HFFc6 (cell line): Measurements from ENCODE around the gene ZNF526. TPM values are rescaled to one million over a fixed set of nuclear protein-coding genes. Genes with fewer than 3 reads are reported as not detected.
A peak's percentile ranks its signal among the peaks of the same experiment; 100 is the strongest.

ENCODE experiments used
- DNase-seq: peaks from one replicate; pipeline ENCODE4 v3.0.0-alpha.2; 2018
- H3K27ac Mint-ChIP-seq: 2 replicates; pipeline ENCODE4 v1.8.0; 2020; ENCODE audit warnings: mild to moderate bottlenecking, mixed read lengths
- H3K27me3 Mint-ChIP-seq: 2 replicates; pipeline ENCODE4 v1.8.0; 2021; ENCODE audit warnings: mild to moderate bottlenecking, moderate library complexity, mixed read lengths; ENCODE audit not compliant: insufficient read depth
- H3K36me3 Mint-ChIP-seq: 2 replicates; pipeline ENCODE4 v1.8.0; 2021; ENCODE audit warnings: low read depth, mixed read lengths
- H3K4me1 Mint-ChIP-seq: 2 replicates; pipeline ENCODE4 v1.8.0; 2020; ENCODE audit warnings: low read depth, mixed read lengths
- H3K4me3 Mint-ChIP-seq: 2 replicates; pipeline ENCODE4 v1.8.0; 2020; ENCODE audit warnings: mild to moderate bottlenecking, moderate library complexity, mixed read lengths
- H3K9me3 Mint-ChIP-seq: 2 replicates; pipeline ENCODE4 v1.8.0; 2020; ENCODE audit warnings: mild to moderate bottlenecking, mixed read lengths
- total RNA-seq, 6 experiments: library from RNA; stranded (reverse); fragmentation: NEBNext Ultra II Directional; extraction: Animal tissue kit (Norgen Biotek cat#: 25700); gene quantifications; 2 replicates in 1 of 6; 3 replicates in 5 of 6; pipeline ENCODE4 v1.2.3, GENCODE V29; 2021
- TF ChIP-seq, protein P1 (sequence below): fragments of 200-600 bp; sonication (generic); IDR thresholded peaks from 2 replicates; pipeline ENCODE4 v1.5.0; 2021; ENCODE audit warnings: antibody characterized with exemption, mild to moderate bottlenecking

Gene ZNF526
- total RNA-seq, 6 experiments from 2014 or later: 14.0 to 18.2 (median 16.1) TPM

DNA sequence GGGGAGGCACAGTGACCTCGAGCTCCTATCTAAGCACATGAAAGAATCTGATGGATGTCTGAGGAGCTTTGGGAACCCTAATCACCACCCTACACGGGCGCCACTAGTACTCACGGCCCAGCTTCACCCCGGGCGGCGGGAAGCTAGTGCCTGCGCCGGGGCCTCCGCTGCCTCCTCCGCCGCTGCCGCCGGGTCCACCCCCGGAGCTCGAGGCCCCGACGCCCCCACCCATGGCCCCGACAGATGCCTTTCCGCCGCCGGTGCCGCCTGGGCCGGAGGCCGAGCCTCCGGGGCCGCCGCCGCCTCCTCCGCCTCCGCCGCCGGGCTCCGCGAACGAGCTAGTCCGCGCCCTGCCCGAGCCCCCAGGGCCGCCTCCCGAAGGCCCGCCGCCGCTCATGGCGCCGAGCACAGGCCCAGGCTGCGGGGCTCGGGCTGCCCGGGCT, 22.0 kb downstream of the ZNF526 start:
- peak overlapping the region; percentile 95 for H3K4me3 Mint-ChIP-seq
- TF ChIP-seq, protein P1, sequence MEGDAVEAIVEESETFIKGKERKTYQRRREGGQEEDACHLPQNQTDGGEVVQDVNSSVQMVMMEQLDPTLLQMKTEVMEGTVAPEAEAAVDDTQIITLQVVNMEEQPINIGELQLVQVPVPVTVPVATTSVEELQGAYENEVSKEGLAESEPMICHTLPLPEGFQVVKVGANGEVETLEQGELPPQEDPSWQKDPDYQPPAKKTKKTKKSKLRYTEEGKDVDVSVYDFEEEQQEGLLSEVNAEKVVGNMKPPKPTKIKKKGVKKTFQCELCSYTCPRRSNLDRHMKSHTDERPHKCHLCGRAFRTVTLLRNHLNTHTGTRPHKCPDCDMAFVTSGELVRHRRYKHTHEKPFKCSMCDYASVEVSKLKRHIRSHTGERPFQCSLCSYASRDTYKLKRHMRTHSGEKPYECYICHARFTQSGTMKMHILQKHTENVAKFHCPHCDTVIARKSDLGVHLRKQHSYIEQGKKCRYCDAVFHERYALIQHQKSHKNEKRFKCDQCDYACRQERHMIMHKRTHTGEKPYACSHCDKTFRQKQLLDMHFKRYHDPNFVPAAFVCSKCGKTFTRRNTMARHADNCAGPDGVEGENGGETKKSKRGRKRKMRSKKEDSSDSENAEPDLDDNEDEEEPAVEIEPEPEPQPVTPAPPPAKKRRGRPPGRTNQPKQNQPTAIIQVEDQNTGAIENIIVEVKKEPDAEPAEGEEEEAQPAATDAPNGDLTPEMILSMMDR: no peak
- H3K4me1 Mint-ChIP-seq: peaks cover 59% of the 10 kb centered on the region
- H3K9me3 Mint-ChIP-seq: no peaks in the 10 kb centered on the region
- H3K27ac Mint-ChIP-seq: peak overlapping the region; percentile 83
- H3K36me3 Mint-ChIP-seq: peaks cover 20% of the 10 kb centered on the region
- no peak for DNase-seq
- peaks cover 16% of the 10 kb centered on the region for H3K27me3 Mint-ChIP-seq

DNA sequence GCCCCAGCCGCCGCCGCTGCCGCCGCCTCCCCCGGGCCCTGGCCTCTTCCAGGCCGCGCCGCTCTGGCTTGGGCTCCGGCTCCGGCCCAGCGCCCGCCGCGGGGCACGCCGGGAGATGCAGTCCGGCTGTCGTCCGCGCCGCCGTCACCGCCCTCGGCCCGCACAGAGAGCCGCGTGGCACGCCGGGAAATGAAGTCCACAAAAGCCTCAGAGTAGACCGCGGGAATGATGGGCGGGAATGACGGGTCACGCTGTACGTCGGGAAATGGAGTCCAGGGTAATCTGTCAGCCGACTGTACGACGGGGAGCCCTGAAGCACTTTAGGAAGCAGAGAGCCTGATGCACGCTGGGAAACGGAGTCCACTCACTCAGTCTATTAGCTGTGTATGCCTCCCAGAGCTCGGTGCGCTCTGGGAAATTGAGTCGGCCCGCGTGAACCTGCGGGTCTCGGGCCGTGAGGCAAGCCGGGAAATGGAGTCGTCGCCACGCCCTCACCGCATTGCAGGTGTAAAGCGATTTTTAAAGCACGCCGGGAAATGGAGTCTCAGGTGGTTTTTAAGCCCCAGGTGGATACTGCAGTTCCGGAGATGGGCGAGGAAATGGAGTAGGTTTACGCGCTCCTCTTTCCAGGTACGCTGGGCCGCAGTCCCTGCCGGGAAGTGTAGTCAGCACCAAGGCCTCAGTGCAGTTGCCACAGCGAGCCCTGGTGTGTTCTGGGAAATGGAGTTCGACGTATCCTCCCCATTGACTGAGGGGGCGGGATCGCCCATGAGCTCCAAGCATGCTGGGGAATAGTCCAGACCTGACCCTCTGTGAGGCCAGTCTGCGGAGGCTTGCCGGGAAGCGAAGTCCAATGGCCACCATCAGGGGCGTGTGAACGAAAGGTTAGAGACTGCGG, 22.6 kb downstream of the ZNF526 start, which contains the start of gene GSK3A:
GSK3A (minus strand) TSS at position 91 of the 898 bp plus-strand sequence. CDS start 137 bp downstream, outside the sequence.
- Mint-ChIP-seq H3K36me3 (peaks cover 20% of the 10 kb centered on the region), H3K27ac (peak within 1 kb of the TSS; percentile 90), H3K4me3 (peak within 1 kb of the TSS; percentile 96), H3K9me3 (no peaks in the 10 kb centered on the region), H3K4me1 (peaks cover 61% of the 10 kb centered on the region), H3K27me3 (peaks cover 16% of the 10 kb centered on the region)
- peak; percentile 99 for DNase-seq
- TF ChIP-seq, protein P1: no peak

DNA sequence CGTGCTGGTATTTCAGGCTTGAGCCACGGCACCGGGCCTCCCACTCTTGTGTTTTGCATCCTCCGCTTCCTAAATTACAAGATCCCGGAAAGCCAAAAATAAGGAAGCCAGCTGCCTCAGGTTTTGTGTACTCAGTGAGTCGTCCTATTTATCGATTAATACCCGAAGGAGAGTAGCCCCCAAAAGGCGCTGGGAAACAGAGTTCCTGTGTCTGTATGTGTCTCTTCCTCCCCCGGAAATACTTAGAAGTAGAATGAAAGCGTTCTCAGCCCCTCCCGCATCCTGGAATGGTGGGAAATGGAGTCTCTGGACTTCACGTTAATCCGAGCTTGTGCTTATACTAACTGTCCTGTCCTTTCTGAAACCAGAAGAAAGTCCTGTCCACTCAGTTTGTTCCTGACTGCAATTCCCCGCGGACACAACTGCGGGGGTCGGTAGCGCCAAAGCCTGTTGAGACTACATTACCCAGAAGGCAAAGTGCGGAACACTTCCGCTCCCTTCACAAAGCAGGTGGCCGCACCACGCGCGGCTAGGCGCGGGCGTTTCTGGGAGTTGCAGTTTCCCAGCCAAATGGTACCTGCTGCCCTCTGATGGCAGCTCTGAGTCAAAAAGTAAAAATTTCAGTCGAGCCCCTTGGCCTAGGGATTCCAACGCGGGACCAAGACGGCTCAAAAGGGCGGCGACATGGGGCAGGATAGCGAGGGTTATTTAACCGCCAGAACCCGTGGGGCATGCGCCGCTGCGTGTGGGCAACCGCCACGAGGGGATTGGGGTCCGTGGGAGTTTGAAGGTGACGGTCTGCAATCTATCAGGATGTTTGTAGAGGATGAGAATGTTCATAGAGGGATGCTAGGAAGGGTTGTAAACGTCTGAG, 24.5 kb downstream of the ZNF526 start:
- H3K27me3 Mint-ChIP-seq: peaks cover 16% of the 10 kb centered on the region
- peaks cover 14% of the 10 kb centered on the region for H3K36me3 Mint-ChIP-seq
- TF ChIP-seq, protein P1: peak; percentile 78
- H3K4me3 Mint-ChIP-seq: peak overlapping the region; percentile 96
- no peaks in the 10 kb centered on the region for H3K9me3 Mint-ChIP-seq
- peak; percentile 92 for DNase-seq
- peak overlapping the region; percentile 88 for H3K27ac Mint-ChIP-seq
- H3K4me1 Mint-ChIP-seq: peaks cover 60% of the 10 kb centered on the region

DNA sequence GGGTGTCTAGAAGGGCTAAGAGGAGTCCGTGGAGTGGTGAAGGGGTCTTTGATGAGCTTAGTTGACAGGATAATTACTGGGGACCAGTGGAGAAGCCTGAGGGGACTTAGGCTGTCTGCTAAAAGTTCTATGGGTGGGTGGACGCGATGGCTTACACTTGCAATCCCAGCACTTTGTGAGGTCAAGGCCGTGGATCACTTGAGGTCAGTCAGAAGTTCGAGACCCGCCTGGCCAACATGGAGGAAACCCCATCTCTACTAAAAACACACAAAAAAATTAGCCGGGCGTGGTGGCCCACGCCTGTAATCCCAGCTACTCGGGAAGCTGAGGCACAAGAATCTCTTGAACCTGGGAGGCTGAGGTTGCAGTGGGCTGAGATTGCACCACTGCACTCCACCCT, 25.1 kb downstream of the ZNF526 start:
- peaks cover 8% of the 10 kb centered on the region for H3K36me3 Mint-ChIP-seq
- peak overlapping the region; percentile 96 for H3K4me3 Mint-ChIP-seq
- H3K27ac Mint-ChIP-seq: peak overlapping the region; percentile 88
- H3K4me1 Mint-ChIP-seq: peaks cover 54% of the 10 kb centered on the region
- no peak for DNase-seq
- TF ChIP-seq, protein P1: no peak
- peaks cover 16% of the 10 kb centered on the region for H3K27me3 Mint-ChIP-seq
- H3K9me3 Mint-ChIP-seq: no peaks in the 10 kb centered on the region

DNA sequence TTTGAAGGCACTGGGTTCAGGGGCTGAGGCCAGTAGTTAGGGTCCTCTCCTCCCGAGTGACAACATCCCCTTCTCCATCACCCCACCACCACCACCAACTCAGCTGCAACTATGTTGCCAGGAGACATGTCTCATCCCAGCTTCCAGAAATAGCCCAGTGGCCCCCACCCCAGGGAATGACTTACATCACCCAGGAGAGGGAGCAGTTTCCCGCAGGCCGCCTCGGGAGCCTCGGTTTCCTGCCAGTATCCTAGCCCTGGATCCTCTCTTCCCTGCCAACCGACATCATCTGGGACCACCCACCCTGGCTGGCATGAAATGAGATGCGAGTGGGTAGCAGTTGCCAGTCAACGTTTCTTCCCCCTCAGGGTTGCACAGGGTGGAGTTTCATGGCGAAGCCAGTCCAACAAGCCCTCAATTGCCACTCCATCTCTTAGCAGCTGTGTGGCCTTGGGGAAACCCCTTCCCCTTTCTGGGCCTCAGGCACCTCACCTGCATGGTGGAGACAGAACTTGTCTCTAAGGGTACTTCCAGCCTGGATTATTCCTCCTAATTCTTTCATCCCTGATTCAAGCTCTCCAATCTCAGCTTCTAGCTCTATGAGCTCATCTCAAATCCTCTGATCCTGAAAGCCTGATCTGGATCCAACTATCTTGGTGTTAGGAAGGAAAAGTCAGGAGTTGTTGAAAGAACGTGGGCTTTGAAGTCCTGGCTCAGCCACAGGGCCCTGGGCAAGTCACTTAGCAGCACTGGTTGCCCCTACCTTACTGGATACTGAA, 26.2 kb downstream of the ZNF526 start:
- H3K27me3 Mint-ChIP-seq: peaks cover 15% of the 10 kb centered on the region
- H3K36me3 Mint-ChIP-seq: peaks cover 4% of the 10 kb centered on the region; the same call in 1 of the 2 replicates
- H3K4me1 Mint-ChIP-seq: peaks cover 51% of the 10 kb centered on the region
- H3K4me3 Mint-ChIP-seq: no peak overlapping the region
- H3K27ac Mint-ChIP-seq: peak overlapping the region; percentile 88
- TF ChIP-seq, protein P1: peak; percentile 83
- no peaks in the 10 kb centered on the region for H3K9me3 Mint-ChIP-seq
- DNase-seq: peak; percentile 78
